Mammary epithelial cell (primary cell): Measurements from ENCODE around the gene PLP2.

Experiments
- EZH2 ChIP-seq: IDR thresholded peaks from 2 replicates; pipeline ENCODE4 v1.6.1; 2012; ENCODE audit warnings: low read length, inconsistent platforms, borderline replicate concordance
- TF ChIP-seq, protein P1 (sequence below), 2 donors: IDR thresholded peaks in 1 of 2; conservative IDR thresholded peaks in 1 of 2; 2 replicates each; pipeline ENCODE4 v1.5.1; 2011 to 2012; ENCODE audit warnings: inconsistent platforms in 2 of 2, low read length in 2 of 2, mild to moderate bottlenecking in 2 of 2, control low read depth in 1 of 2, low read depth in 1 of 2; ENCODE audit not compliant: insufficient read depth in 1 of 2; ENCODE audit errors: extremely low read depth in 1 of 2

DNA sequence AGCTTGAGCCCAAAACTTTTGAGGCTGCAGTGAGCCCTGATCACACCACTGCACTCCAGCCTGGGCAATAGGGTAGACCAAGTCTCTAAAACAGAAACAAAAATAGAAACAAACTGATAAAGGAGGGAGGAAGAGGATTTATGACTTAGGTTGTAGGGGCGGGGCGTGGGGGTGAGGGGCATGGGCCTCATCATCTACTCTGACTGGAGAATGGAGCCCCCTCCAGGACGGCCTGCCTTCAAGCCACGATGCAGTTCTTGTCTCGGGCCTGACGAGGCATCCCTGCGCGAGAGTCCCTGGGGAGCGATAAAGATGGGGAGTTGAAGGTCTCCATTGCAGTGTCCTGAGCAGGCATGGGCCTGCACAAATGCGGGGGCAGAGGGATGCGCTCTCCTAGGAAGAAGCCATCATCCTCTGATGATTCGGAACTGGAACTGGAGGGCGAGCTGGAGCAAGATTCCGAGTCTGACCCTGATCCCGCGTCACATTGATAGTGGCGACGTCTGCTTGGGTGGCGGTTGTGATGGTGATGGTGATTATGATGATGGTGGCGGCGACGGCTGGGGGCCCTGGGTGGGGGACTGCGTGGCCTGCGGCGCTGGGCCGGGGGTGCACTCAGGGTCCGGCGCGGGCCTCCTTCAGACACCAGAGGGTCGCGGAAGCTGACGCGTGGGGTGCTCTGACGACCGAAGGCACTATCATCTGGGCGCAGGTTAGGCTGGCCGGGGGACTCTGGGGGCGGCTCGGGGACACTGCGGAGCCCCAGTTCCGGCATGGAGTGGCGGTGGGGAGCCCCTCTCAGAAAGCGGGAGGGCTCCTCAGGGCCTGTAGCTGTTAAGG is 4.0 kb downstream of the PLP2 start:
- TF ChIP-seq, protein P1, sequence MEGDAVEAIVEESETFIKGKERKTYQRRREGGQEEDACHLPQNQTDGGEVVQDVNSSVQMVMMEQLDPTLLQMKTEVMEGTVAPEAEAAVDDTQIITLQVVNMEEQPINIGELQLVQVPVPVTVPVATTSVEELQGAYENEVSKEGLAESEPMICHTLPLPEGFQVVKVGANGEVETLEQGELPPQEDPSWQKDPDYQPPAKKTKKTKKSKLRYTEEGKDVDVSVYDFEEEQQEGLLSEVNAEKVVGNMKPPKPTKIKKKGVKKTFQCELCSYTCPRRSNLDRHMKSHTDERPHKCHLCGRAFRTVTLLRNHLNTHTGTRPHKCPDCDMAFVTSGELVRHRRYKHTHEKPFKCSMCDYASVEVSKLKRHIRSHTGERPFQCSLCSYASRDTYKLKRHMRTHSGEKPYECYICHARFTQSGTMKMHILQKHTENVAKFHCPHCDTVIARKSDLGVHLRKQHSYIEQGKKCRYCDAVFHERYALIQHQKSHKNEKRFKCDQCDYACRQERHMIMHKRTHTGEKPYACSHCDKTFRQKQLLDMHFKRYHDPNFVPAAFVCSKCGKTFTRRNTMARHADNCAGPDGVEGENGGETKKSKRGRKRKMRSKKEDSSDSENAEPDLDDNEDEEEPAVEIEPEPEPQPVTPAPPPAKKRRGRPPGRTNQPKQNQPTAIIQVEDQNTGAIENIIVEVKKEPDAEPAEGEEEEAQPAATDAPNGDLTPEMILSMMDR (conservative IDR thresholded peaks at IDR 0.05 in 1 of 2, IDR thresholded peaks at IDR 0.05 in 1 of 2; ENCODE audit: extremely low read depth in 1 of 2, insufficient read depth in 1 of 2, low read depth in 1 of 2, low read length in 2 of 2), result peak in 1 of 2 donors; percentile 7
- no peak for TF ChIP-seq EZH2
